Measurements from ENCODE around the gene BTN1A1.

DNA sequence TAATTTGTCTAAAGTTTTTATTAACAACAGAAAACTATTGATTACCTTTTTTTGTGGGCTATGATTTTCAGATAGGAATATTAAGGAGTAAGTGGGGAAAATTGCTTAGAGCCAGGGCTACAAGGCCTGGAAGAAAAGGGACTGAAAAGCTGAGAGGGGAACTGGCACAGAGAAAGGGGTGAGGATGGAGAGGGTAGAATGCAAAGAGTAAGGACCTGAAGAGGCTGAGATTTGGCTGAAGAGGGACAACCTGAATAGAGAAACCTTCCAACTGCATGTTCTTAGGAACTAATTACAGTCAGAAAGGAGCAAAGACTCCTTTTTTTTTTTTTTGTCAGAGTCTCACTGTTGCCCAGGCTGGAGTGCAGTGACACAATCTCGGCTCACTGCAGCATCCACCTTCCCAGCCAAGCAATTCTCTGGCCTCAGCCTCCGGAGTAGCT is 25.6 kb upstream of the BTN1A1 start:
- TF ChIP-seq, protein P1, sequence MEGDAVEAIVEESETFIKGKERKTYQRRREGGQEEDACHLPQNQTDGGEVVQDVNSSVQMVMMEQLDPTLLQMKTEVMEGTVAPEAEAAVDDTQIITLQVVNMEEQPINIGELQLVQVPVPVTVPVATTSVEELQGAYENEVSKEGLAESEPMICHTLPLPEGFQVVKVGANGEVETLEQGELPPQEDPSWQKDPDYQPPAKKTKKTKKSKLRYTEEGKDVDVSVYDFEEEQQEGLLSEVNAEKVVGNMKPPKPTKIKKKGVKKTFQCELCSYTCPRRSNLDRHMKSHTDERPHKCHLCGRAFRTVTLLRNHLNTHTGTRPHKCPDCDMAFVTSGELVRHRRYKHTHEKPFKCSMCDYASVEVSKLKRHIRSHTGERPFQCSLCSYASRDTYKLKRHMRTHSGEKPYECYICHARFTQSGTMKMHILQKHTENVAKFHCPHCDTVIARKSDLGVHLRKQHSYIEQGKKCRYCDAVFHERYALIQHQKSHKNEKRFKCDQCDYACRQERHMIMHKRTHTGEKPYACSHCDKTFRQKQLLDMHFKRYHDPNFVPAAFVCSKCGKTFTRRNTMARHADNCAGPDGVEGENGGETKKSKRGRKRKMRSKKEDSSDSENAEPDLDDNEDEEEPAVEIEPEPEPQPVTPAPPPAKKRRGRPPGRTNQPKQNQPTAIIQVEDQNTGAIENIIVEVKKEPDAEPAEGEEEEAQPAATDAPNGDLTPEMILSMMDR (IDR thresholded peaks at IDR 0.05) = no peak
- TF ChIP-seq POLR2A (IDR thresholded peaks at IDR 0.05) = no peak
